ENCODE data around the gene MAP3K1. TPM values are rescaled to one million over a fixed set of nuclear protein-coding genes. Genes with fewer than 3 reads are reported as not detected.
A peak's percentile ranks its signal among the peaks of the same experiment; 100 is the strongest.

Gene MAP3K1
- total and polyA plus RNA-seq, 2 donors, result 18.6 to 22.2 TPM

- no peaks in the 10 kb centered on the region for H3K36me3 ChIP-seq (ENCODE audit: control insufficient read depth in 2 of 2, insufficient read depth in 2 of 2, low read length in 1 of 2)
- H3K27ac ChIP-seq (ENCODE audit: low read depth in 1 of 2, low read length in 1 of 2), result no peak overlapping the region
- no peak overlapping the region for H3K4me3 ChIP-seq (ENCODE audit: low read length in 2 of 2)
- H3K4me1 ChIP-seq (ENCODE audit: control insufficient read depth in 2 of 2, insufficient read depth in 2 of 2, low read length in 2 of 2), result peaks cover 0 to 16% of the 10 kb centered on the region in 2 donors
- DNase-seq (ENCODE audit: low read depth in 6 of 9, low spot score in 9 of 9), result no peak
- H3K27me3 ChIP-seq (ENCODE audit: control insufficient read depth in 2 of 2, insufficient read depth in 1 of 2, low read length in 1 of 2), result no peaks in the 10 kb centered on the region
- no peaks in the 10 kb centered on the region for H3K9me3 ChIP-seq (ENCODE audit: control insufficient read depth in 2 of 2, insufficient read depth in 1 of 2, low read length in 1 of 2)
- 98% methylated on average over 3 of the region's 3 CpGs for WGBS
These were observed 22.0 kb downstream of the MAP3K1 start for GRCh38 chr5:56837381-56837780.

GRCh38 chr5:56837956-56838355, 22.6 kb downstream of the MAP3K1 start:
- Histone ChIP-seq H3K4me3 (ENCODE audit: low read length in 2 of 2) (no peak overlapping the region), H3K27me3 (ENCODE audit: control insufficient read depth in 2 of 2, insufficient read depth in 1 of 2, low read length in 1 of 2) (no peaks in the 10 kb centered on the region), H3K4me1 (ENCODE audit: control insufficient read depth in 2 of 2, insufficient read depth in 2 of 2, low read length in 2 of 2) (peaks cover 0 to 15% of the 10 kb centered on the region in 2 donors), H3K9me3 (ENCODE audit: control insufficient read depth in 2 of 2, insufficient read depth in 1 of 2, low read length in 1 of 2) (no peaks in the 10 kb centered on the region), H3K27ac (ENCODE audit: low read depth in 1 of 2, low read length in 1 of 2) (no peak overlapping the region), H3K36me3 (ENCODE audit: control insufficient read depth in 2 of 2, insufficient read depth in 2 of 2, low read length in 1 of 2) (no peaks in the 10 kb centered on the region)
- 95% methylated on average over 1 of the region's 1 CpG for WGBS
- DNase-seq (ENCODE audit: low read depth in 6 of 9, low spot score in 9 of 9), result no peak

GRCh38 chr5:56838409-56839039, 23.2 kb downstream of the MAP3K1 start:
- Histone ChIP-seq H3K4me3 (ENCODE audit: low read length in 2 of 2) (no peak overlapping the region), H3K4me1 (ENCODE audit: control insufficient read depth in 2 of 2, insufficient read depth in 2 of 2, low read length in 2 of 2) (peaks cover 0 to 9% of the 10 kb centered on the region in 2 donors), H3K27ac (ENCODE audit: low read depth in 1 of 2, low read length in 1 of 2) (no peak overlapping the region), H3K36me3 (ENCODE audit: control insufficient read depth in 2 of 2, insufficient read depth in 2 of 2, low read length in 1 of 2) (no peaks in the 10 kb centered on the region), H3K27me3 (ENCODE audit: control insufficient read depth in 2 of 2, insufficient read depth in 1 of 2, low read length in 1 of 2) (no peaks in the 10 kb centered on the region), H3K9me3 (ENCODE audit: control insufficient read depth in 2 of 2, insufficient read depth in 1 of 2, low read length in 1 of 2) (no peaks in the 10 kb centered on the region)
- 52% methylated on average over 4 of the region's 4 CpGs for WGBS
- DNase-seq (ENCODE audit: low read depth in 6 of 9, low spot score in 9 of 9), result peak in 2 of 9 donors; percentile 44 to 63

- no peak overlapping the region for H3K4me3 ChIP-seq (ENCODE audit: low read length in 2 of 2)
- H3K9me3 ChIP-seq (ENCODE audit: control insufficient read depth in 2 of 2, insufficient read depth in 1 of 2, low read length in 1 of 2), result no peaks in the 10 kb centered on the region
- H3K27me3 ChIP-seq (ENCODE audit: control insufficient read depth in 2 of 2, insufficient read depth in 1 of 2, low read length in 1 of 2), result no peaks in the 10 kb centered on the region
- no peak for DNase-seq (ENCODE audit: low read depth in 6 of 9, low spot score in 9 of 9)
- 98% methylated on average over 4 of the region's 4 CpGs for WGBS
- no peaks in the 10 kb centered on the region for H3K36me3 ChIP-seq (ENCODE audit: control insufficient read depth in 2 of 2, insufficient read depth in 2 of 2, low read length in 1 of 2)
- no peak overlapping the region for H3K27ac ChIP-seq (ENCODE audit: low read depth in 1 of 2, low read length in 1 of 2)
- H3K4me1 ChIP-seq (ENCODE audit: control insufficient read depth in 2 of 2, insufficient read depth in 2 of 2, low read length in 2 of 2), result peaks cover 0 to 8% of the 10 kb centered on the region in 2 donors
These were observed 23.7 kb downstream of the MAP3K1 start for GRCh38 chr5:56839062-56839461.

GRCh38 chr5:56840597-56840996, 25.2 kb downstream of the MAP3K1 start:
- Histone ChIP-seq H3K36me3 (ENCODE audit: control insufficient read depth in 2 of 2, insufficient read depth in 2 of 2, low read length in 1 of 2) (no peaks in the 10 kb centered on the region), H3K27me3 (ENCODE audit: control insufficient read depth in 2 of 2, insufficient read depth in 1 of 2, low read length in 1 of 2) (no peaks in the 10 kb centered on the region), H3K27ac (ENCODE audit: low read depth in 1 of 2, low read length in 1 of 2) (no peak overlapping the region), H3K4me1 (ENCODE audit: control insufficient read depth in 2 of 2, insufficient read depth in 2 of 2, low read length in 2 of 2) (peaks cover 3 to 5% of the 10 kb centered on the region in 2 donors), H3K9me3 (ENCODE audit: control insufficient read depth in 2 of 2, insufficient read depth in 1 of 2, low read length in 1 of 2) (no peaks in the 10 kb centered on the region), H3K4me3 (ENCODE audit: low read length in 2 of 2) (no peak overlapping the region)
- DNase-seq (ENCODE audit: low read depth in 6 of 9, low spot score in 9 of 9), result no peak
- WGBS, result 97% methylated on average over 7 of the region's 7 CpGs

GRCh38 chr5:56845277-56845676, 29.9 kb downstream of the MAP3K1 start:
- DNase-seq (ENCODE audit: low read depth in 6 of 9, low spot score in 9 of 9), result peak in 4 of 9 donors; percentile 28 to 63 (median 40)
- H3K27me3 ChIP-seq (ENCODE audit: control insufficient read depth in 2 of 2, insufficient read depth in 1 of 2, low read length in 1 of 2), result no peaks in the 10 kb centered on the region
- H3K4me1 ChIP-seq (ENCODE audit: control insufficient read depth in 2 of 2, insufficient read depth in 2 of 2, low read length in 2 of 2), result peaks cover 7 to 11% of the 10 kb centered on the region in 2 donors
- no peaks in the 10 kb centered on the region for H3K9me3 ChIP-seq (ENCODE audit: control insufficient read depth in 2 of 2, insufficient read depth in 1 of 2, low read length in 1 of 2)
- no peak overlapping the region for H3K4me3 ChIP-seq (ENCODE audit: low read length in 2 of 2)
- H3K27ac ChIP-seq (ENCODE audit: low read depth in 1 of 2, low read length in 1 of 2), result no peak overlapping the region
- WGBS, result 68% methylated on average over 2 of the region's 2 CpGs
- H3K36me3 ChIP-seq (ENCODE audit: control insufficient read depth in 2 of 2, insufficient read depth in 2 of 2, low read length in 1 of 2), result no peaks in the 10 kb centered on the region

GRCh38 chr5:56845904-56846480, 30.6 kb downstream of the MAP3K1 start:
- no peaks in the 10 kb centered on the region for H3K36me3 ChIP-seq (ENCODE audit: control insufficient read depth in 2 of 2, insufficient read depth in 2 of 2, low read length in 1 of 2)
- no peaks in the 10 kb centered on the region for H3K27me3 ChIP-seq (ENCODE audit: control insufficient read depth in 2 of 2, insufficient read depth in 1 of 2, low read length in 1 of 2)
- H3K4me1 ChIP-seq (ENCODE audit: control insufficient read depth in 2 of 2, insufficient read depth in 2 of 2, low read length in 2 of 2), result peaks cover 7 to 11% of the 10 kb centered on the region in 2 donors
- no peak for DNase-seq (ENCODE audit: low read depth in 6 of 9, low spot score in 9 of 9)
- H3K27ac ChIP-seq (ENCODE audit: low read depth in 1 of 2, low read length in 1 of 2), result no peak overlapping the region
- WGBS, result 60% methylated on average over 3 of the region's 3 CpGs
- H3K4me3 ChIP-seq (ENCODE audit: low read length in 2 of 2), result no peak overlapping the region
- no peaks in the 10 kb centered on the region for H3K9me3 ChIP-seq (ENCODE audit: control insufficient read depth in 2 of 2, insufficient read depth in 1 of 2, low read length in 1 of 2)

- H3K27ac ChIP-seq (ENCODE audit: low read depth in 1 of 2, low read length in 1 of 2), result no peak overlapping the region
- 95% methylated on average over 1 of the region's 1 CpG for WGBS
These were observed 32.9 kb downstream of the MAP3K1 start for GRCh38 chr5:56848206-56848605.

GRCh38 chr5:56849671-56850070, 34.3 kb downstream of the MAP3K1 start:
- DNase-seq (ENCODE audit: low read depth in 6 of 9, low spot score in 9 of 9), result peak in 4 of 9 donors; percentile 26 to 59 (median 41)
- H3K4me3 ChIP-seq (ENCODE audit: low read length in 2 of 2), result no peak overlapping the region
- H3K9me3 ChIP-seq (ENCODE audit: control insufficient read depth in 2 of 2, insufficient read depth in 1 of 2, low read length in 1 of 2), result no peaks in the 10 kb centered on the region
- H3K27me3 ChIP-seq (ENCODE audit: control insufficient read depth in 2 of 2, insufficient read depth in 1 of 2, low read length in 1 of 2), result no peaks in the 10 kb centered on the region
- no peaks in the 10 kb centered on the region for H3K36me3 ChIP-seq (ENCODE audit: control insufficient read depth in 2 of 2, insufficient read depth in 2 of 2, low read length in 1 of 2)
- 83% methylated on average over 2 of the region's 2 CpGs for WGBS
- peaks cover 9 to 19% of the 10 kb centered on the region in 2 donors for H3K4me1 ChIP-seq (ENCODE audit: control insufficient read depth in 2 of 2, insufficient read depth in 2 of 2, low read length in 2 of 2)
- H3K27ac ChIP-seq (ENCODE audit: low read depth in 1 of 2, low read length in 1 of 2), result peak overlapping the region in 1 of 2 donors; percentile 67

More at GRCh38 chr5:56848206-56848605, 32.9 kb downstream of the MAP3K1 start:
- H3K36me3 ChIP-seq (ENCODE audit: control insufficient read depth in 2 of 2, insufficient read depth in 2 of 2, low read length in 1 of 2), result no peaks in the 10 kb centered on the region
- H3K9me3 ChIP-seq (ENCODE audit: control insufficient read depth in 2 of 2, insufficient read depth in 1 of 2, low read length in 1 of 2), result no peaks in the 10 kb centered on the region
- H3K27me3 ChIP-seq (ENCODE audit: control insufficient read depth in 2 of 2, insufficient read depth in 1 of 2, low read length in 1 of 2), result no peaks in the 10 kb centered on the region
- peaks cover 11 to 16% of the 10 kb centered on the region in 2 donors for H3K4me1 ChIP-seq (ENCODE audit: control insufficient read depth in 2 of 2, insufficient read depth in 2 of 2, low read length in 2 of 2)
- H3K4me3 ChIP-seq (ENCODE audit: low read length in 2 of 2), result no peak overlapping the region
- DNase-seq (ENCODE audit: low read depth in 6 of 9, low spot score in 9 of 9), result no peak

Measured in thymus (tissue), 11 donors.